CD4-positive, alpha-beta T cell (primary cell): ENCODE results near the gene OBP2A. TPM values are rescaled to one million over a fixed set of nuclear protein-coding genes. Genes with fewer than 3 reads are reported as not detected.
"Not testable (repeated sequence)": the region's sequence is repeated elsewhere in the genome, so short reads cannot be mapped to it uniquely, and the experiment has no call there.

Experiments
- ATAC-seq: fragments of 200-7000 bp; cut with Tn5 transposase; one replicate; pipeline ENCODE4 v1.10.0; 2022; ENCODE audit warnings: mild to moderate bottlenecking; ENCODE audit not compliant: poor library complexity
- CTCF ChIA-PET: fragments of 350-600 bp; sonication (Branson Sonifier 250); formaldehyde crosslinking; loops from one replicate; lab custom pipeline; 2021; ENCODE audit warnings: antibody characterized with exemption, inconsistent platforms; lab: Charles Lee
- POLR2A ChIA-PET: fragments of 350-600 bp; sonication (Branson Sonifier 250); formaldehyde crosslinking; loops from one replicate; lab custom pipeline; 2021; ENCODE audit warnings: antibody characterized with exemption, inconsistent platforms; lab: Charles Lee
- DNase-seq, 14 experiments: peaks; one replicate each; pipeline ENCODE4 v3.0.0-alpha.2; 2013 to 2020; ENCODE audit warnings: mixed read lengths in 2 of 14
- H3K27ac ChIP-seq, 2 donors: one replicate each; pipeline versions ENCODE4 v1.5.1 to v1.7.0; 2013; ENCODE audit warnings: low read length in 2 of 2, low read depth in 1 of 2, mild to moderate bottlenecking in 1 of 2
- H3K27me3 ChIP-seq, 2 experiments: 1 replicate in 1 of 2; 2 replicates in 1 of 2; pipeline versions ENCODE4 v1.6.1 to v1.7.0; 2013; ENCODE audit warnings: low read length in 2 of 2, control low read depth in 1 of 2, mild to moderate bottlenecking in 1 of 2, moderate library complexity in 1 of 2; ENCODE audit not compliant: insufficient read depth in 2 of 2, control insufficient read depth in 1 of 2
- H3K36me3 ChIP-seq: one replicate; pipeline ENCODE4 v1.6.1; 2013; ENCODE audit warnings: low read length, control low read depth; ENCODE audit not compliant: insufficient read depth
- H3K4me1 ChIP-seq: one replicate; pipeline ENCODE4 v1.6.1; 2013; ENCODE audit warnings: low read length, control low read depth; ENCODE audit not compliant: insufficient read depth
- H3K4me3 ChIP-seq: one replicate; pipeline ENCODE4 v1.5.1; 2013; ENCODE audit warnings: mild to moderate bottlenecking, low read length, moderate library complexity
- H3K9me3 ChIP-seq, 2 experiments: 1 replicate in 1 of 2; 2 replicates in 1 of 2; pipeline versions ENCODE4 v1.6.1 to v1.7.0; 2013; ENCODE audit warnings: low read length in 2 of 2, mild to moderate bottlenecking in 2 of 2, control low read depth in 1 of 2, moderate library complexity in 1 of 2; ENCODE audit not compliant: control insufficient read depth in 1 of 2, insufficient read depth in 1 of 2
- H3K27ac Mint-ChIP-seq: one replicate; pipeline ENCODE4 v1.8.0; 2020; ENCODE audit warnings: mixed read lengths
- H3K27me3 Mint-ChIP-seq: one replicate; pipeline ENCODE4 v1.8.0; 2021; ENCODE audit warnings: mixed read lengths
- H3K36me3 Mint-ChIP-seq: one replicate; pipeline ENCODE4 v1.8.0; 2021; ENCODE audit warnings: low read depth, mixed read lengths
- H3K4me1 Mint-ChIP-seq: one replicate; pipeline ENCODE4 v1.8.0; 2021; ENCODE audit warnings: low read depth, mixed read lengths
- H3K4me3 Mint-ChIP-seq: one replicate; pipeline ENCODE4 v1.8.0; 2020; ENCODE audit warnings: mild to moderate bottlenecking, mixed read lengths
- H3K9me3 Mint-ChIP-seq: one replicate; pipeline ENCODE4 v1.8.0; 2020; ENCODE audit warnings: mixed read lengths
- intact Hi-C, 2 experiments: fragments of 100-400 bp; cut with DNase I in 1 of 2; cut with micrococcal nuclease in 1 of 2; formaldehyde crosslinking; loops; one replicate each; pipeline versions ENCODE4 v1.15.1 to v1.9.0; 2023 to 2025; cut with DNase I, micrococcal nuclease
- total RNA-seq, 174 experiments: library from RNA in 2 of 174; stranded (reverse) in 2 of 174; gene quantifications; one replicate each; pipeline ENCODE4 v1.2.3 and lab custom pipeline; 2021 to 2026
- TF ChIP-seq, protein P1 (sequence below): fragments of 200-600 bp; IDR thresholded peaks from one replicate; pipeline ENCODE4 v1.8.0; 2022; ENCODE audit warnings: antibody characterized with exemption, mild to moderate bottlenecking

The OBP2A gene
- total RNA-seq, 2 experiments from 2014 or later: not detected

GRCh38 chr9:135533674-135534073, 12.3 kb upstream of the OBP2A start:
- intact Hi-C loops: no loop called here
- H3K4me3 Mint-ChIP-seq: no peak overlapping the region
- no peaks in the 10 kb centered on the region for H3K9me3 Mint-ChIP-seq
- peaks cover 4 to 17% of the 10 kb centered on the region in 2 experiments for H3K27me3 ChIP-seq
- no peaks in the 10 kb centered on the region for H3K4me1 Mint-ChIP-seq
- ATAC-seq (no peak), DNase-seq (no peak)
- no peaks in the 10 kb centered on the region for H3K36me3 ChIP-seq
- POLR2A ChIA-PET: no interaction called here
- no peaks in the 10 kb centered on the region for H3K36me3 Mint-ChIP-seq
- H3K9me3 ChIP-seq: no peaks in the 10 kb centered on the region
- H3K27ac Mint-ChIP-seq: no peak overlapping the region
- no peak overlapping the region for H3K27ac ChIP-seq
- peaks cover 52% of the 10 kb centered on the region for H3K27me3 Mint-ChIP-seq
- TF ChIP-seq, protein P1, sequence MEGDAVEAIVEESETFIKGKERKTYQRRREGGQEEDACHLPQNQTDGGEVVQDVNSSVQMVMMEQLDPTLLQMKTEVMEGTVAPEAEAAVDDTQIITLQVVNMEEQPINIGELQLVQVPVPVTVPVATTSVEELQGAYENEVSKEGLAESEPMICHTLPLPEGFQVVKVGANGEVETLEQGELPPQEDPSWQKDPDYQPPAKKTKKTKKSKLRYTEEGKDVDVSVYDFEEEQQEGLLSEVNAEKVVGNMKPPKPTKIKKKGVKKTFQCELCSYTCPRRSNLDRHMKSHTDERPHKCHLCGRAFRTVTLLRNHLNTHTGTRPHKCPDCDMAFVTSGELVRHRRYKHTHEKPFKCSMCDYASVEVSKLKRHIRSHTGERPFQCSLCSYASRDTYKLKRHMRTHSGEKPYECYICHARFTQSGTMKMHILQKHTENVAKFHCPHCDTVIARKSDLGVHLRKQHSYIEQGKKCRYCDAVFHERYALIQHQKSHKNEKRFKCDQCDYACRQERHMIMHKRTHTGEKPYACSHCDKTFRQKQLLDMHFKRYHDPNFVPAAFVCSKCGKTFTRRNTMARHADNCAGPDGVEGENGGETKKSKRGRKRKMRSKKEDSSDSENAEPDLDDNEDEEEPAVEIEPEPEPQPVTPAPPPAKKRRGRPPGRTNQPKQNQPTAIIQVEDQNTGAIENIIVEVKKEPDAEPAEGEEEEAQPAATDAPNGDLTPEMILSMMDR: no peak
- H3K4me1 ChIP-seq: no peaks in the 10 kb centered on the region
- CTCF ChIA-PET: no interaction called here
- H3K4me3 ChIP-seq: no peak overlapping the region

DNA sequence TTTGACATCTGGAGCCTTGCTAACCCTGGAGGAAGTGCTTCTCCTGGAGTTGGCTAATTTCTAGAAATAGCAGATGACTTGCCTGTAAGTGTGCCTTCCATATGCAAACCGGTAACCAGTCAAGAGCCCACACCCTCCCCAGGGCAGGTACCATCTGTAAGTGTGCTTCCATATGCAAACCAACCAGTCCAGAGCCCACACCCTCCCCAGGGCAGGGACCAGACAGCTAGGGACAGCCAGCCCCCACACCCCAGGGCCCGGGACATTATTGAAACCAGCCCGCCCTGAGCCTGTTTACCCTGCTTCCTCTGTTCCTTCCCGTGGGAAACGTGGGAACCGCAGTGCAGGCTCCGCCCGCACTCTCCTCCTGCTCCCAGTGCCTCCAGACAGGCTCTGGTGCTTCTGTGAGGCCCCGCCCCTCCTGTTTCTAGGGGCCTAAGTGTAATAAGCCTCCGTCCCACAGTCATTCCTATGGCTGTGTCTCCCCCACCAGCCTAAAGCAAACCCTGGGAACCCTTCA, 11.7 kb upstream of the OBP2A start:
- H3K9me3 Mint-ChIP-seq, ATAC-seq, H3K9me3 ChIP-seq, H3K27ac ChIP-seq, CTCF ChIA-PET, H3K36me3 Mint-ChIP-seq, H3K4me3 ChIP-seq, H3K36me3 ChIP-seq, H3K27ac Mint-ChIP-seq, H3K4me1 ChIP-seq, DNase-seq, POLR2A ChIA-PET, H3K4me3 Mint-ChIP-seq, H3K4me1 Mint-ChIP-seq, intact Hi-C loops: not testable (repeated sequence)
- H3K27me3 Mint-ChIP-seq: peaks cover 56% of the 10 kb centered on the region
- peaks cover 5 to 17% of the 10 kb centered on the region in 2 experiments for H3K27me3 ChIP-seq

DNA sequence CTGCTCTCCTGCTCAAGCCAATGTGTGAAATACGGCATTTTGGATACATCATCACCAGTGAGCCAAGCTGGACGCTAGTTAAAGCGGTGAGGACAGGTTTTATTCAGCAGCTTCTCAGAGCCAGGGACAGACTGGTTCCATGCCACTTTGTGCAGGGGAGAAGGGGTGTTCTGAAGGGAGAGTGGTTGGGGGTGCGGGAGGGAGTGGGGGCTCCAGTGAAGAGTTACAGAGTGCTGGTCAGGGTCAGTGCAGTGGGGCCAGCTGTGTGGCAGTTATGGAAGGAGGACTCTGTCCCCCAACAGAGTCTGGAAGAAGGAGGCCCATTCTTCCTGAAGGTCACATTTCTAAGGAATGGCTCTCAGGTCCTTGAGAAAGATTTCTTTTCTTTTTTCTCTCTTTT, 11.1 kb upstream of the OBP2A start:
- H3K27ac ChIP-seq, H3K9me3 Mint-ChIP-seq, H3K4me3 Mint-ChIP-seq, H3K27ac Mint-ChIP-seq, H3K36me3 ChIP-seq, CTCF ChIA-PET, H3K4me1 ChIP-seq, DNase-seq, H3K9me3 ChIP-seq, H3K36me3 Mint-ChIP-seq, intact Hi-C loops, POLR2A ChIA-PET, H3K4me1 Mint-ChIP-seq, ATAC-seq, H3K4me3 ChIP-seq: not testable (repeated sequence)
- peaks cover 54% of the 10 kb centered on the region for H3K27me3 Mint-ChIP-seq
- peaks cover 7 to 17% of the 10 kb centered on the region in 2 experiments for H3K27me3 ChIP-seq

DNA sequence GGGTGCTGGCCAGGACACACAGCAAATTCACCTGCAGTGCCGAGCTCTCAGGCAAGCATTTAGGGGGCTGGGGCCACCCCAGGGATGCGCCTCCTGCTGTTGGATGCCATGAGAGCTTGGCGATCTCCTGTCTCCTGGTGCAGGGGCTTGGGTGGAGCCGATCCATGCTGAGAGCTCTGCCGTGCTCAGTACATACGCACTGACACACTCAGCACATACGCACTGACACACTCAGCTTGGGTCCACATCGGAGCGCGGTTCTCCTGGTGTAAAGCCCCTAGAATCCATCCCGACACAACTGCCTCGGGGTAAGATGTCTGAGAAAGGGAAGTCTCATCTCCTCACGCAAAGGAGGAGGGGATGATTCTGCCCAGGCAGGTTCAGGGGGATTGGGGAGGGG, 10.3 kb upstream of the OBP2A start:
- H3K36me3 ChIP-seq, H3K4me3 ChIP-seq, H3K4me1 Mint-ChIP-seq, H3K27ac ChIP-seq, H3K27ac Mint-ChIP-seq, H3K9me3 Mint-ChIP-seq, H3K36me3 Mint-ChIP-seq, intact Hi-C loops, H3K9me3 ChIP-seq, ATAC-seq, H3K4me3 Mint-ChIP-seq, CTCF ChIA-PET, POLR2A ChIA-PET, DNase-seq, H3K4me1 ChIP-seq: not testable (repeated sequence)
- H3K27me3 ChIP-seq: peaks cover 7 to 17% of the 10 kb centered on the region in 2 experiments
- H3K27me3 Mint-ChIP-seq: peaks cover 54% of the 10 kb centered on the region
